ENCODE measurements around the gene LAMC1.

Gene LAMC1

GRCh38 chr1:183135336-183135735 lies 112.1 kb downstream of the LAMC1 start:
- DNase-seq (ENCODE audit: low read depth, low spot score) = no peak
- no peak overlapping the region for H3K4me3 ChIP-seq (ENCODE audit: low read depth, low read length)
- ChIA-PET POLR2A (no interaction called here), CTCF (interaction anchor here (1.1 to 3.1 kb wide), 5 partner anchors 9 to 145 kb away, joined by 3 to 13 read pairs (median 5); no protein-coding TSS in a partner anchor)
- no peak for TF ChIP-seq CTCF (IDR thresholded peaks at IDR 0.05; ENCODE audit: insufficient read depth, low read length, missing control alignments)

GRCh38 chr1:183137782-183138181 lies 114.6 kb downstream of the LAMC1 start:
- no peak for TF ChIP-seq CTCF (IDR thresholded peaks at IDR 0.05; ENCODE audit: insufficient read depth, low read length, missing control alignments)
- ChIA-PET POLR2A (no interaction called here), CTCF (interaction anchor here (1.0 kb wide), 1 partner anchor 97 kb away, joined by 5 read pairs; no protein-coding TSS in a partner anchor)
- DNase-seq (ENCODE audit: low read depth, low spot score) = no peak
- H3K4me3 ChIP-seq (ENCODE audit: low read depth, low read length) = no peak overlapping the region

GRCh38 chr1:183138301-183138700 lies 115.1 kb downstream of the LAMC1 start:
- no peak overlapping the region for H3K4me3 ChIP-seq (ENCODE audit: low read depth, low read length)
- CTCF ChIA-PET = interaction anchor here (1.3 to 1.9 kb wide), 3 partner anchors 90 to 177 kb away, joined by 3 to 7 read pairs (median 4); no protein-coding TSS in a partner anchor
- DNase-seq (ENCODE audit: low read depth, low spot score) = no peak
- TF ChIP-seq CTCF (IDR thresholded peaks at IDR 0.05; ENCODE audit: insufficient read depth, low read length, missing control alignments) = no peak
- POLR2A ChIA-PET = no interaction called here

GRCh38 chr1:183139281-183139942 lies 116.2 kb downstream of the LAMC1 start:
- CTCF ChIA-PET = interaction anchor here (1.3 to 3.6 kb wide), 4 partner anchors 89 to 178 kb away, joined by 3 to 10 read pairs (median 6); no protein-coding TSS in a partner anchor
- DNase-seq (ENCODE audit: low read depth, low spot score) = no peak

GRCh38 chr1:183140633-183141032 lies 117.4 kb downstream of the LAMC1 start:
- ChIA-PET CTCF (interaction anchor here (3.6 kb wide), 1 partner anchor 178 kb away, joined by 10 read pairs; no protein-coding TSS in a partner anchor), POLR2A (no interaction called here)
- H3K4me3 ChIP-seq (ENCODE audit: low read depth, low read length) = no peak overlapping the region

More at GRCh38 chr1:183139281-183139942, 116.2 kb downstream of the LAMC1 start:
- no peak overlapping the region for H3K4me3 ChIP-seq (ENCODE audit: low read depth, low read length)
- POLR2A ChIA-PET = no interaction called here
- no peak for TF ChIP-seq CTCF (IDR thresholded peaks at IDR 0.05; ENCODE audit: insufficient read depth, low read length, missing control alignments)

More at GRCh38 chr1:183140633-183141032, 117.4 kb downstream of the LAMC1 start:
- no peak for DNase-seq (ENCODE audit: low read depth, low spot score)
- TF ChIP-seq CTCF (IDR thresholded peaks at IDR 0.05; ENCODE audit: insufficient read depth, low read length, missing control alignments) = no peak
